Measurements from ENCODE around the gene CACTIN.

DNA sequence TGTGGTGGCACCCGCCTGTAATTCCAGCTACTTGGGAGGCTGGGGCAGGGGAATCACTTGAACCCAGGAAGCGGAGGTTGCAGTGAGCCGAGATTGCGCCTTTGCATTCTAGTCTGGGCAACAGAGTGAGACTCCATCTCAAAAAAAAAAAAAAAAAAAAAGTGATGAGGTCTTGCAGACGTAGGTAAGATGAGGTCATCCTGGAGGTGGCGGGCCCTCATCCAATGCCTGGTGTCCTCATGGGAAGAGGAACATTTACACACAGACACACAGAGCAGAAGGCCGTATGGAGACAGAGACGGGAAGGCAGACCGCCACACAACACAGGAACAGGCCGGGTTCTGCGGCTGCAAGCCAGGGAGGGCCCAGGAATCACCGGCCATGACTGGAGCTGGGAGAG is 4.4 kb downstream of the CACTIN start:
- no peak for TF ChIP-seq POLR2A (IDR thresholded peaks at IDR 0.05; ENCODE audit: control extremely low read depth in 1 of 2, low read depth in 2 of 2, low read length in 2 of 2)
- TF ChIP-seq, protein P1, sequence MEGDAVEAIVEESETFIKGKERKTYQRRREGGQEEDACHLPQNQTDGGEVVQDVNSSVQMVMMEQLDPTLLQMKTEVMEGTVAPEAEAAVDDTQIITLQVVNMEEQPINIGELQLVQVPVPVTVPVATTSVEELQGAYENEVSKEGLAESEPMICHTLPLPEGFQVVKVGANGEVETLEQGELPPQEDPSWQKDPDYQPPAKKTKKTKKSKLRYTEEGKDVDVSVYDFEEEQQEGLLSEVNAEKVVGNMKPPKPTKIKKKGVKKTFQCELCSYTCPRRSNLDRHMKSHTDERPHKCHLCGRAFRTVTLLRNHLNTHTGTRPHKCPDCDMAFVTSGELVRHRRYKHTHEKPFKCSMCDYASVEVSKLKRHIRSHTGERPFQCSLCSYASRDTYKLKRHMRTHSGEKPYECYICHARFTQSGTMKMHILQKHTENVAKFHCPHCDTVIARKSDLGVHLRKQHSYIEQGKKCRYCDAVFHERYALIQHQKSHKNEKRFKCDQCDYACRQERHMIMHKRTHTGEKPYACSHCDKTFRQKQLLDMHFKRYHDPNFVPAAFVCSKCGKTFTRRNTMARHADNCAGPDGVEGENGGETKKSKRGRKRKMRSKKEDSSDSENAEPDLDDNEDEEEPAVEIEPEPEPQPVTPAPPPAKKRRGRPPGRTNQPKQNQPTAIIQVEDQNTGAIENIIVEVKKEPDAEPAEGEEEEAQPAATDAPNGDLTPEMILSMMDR (IDR thresholded peaks at IDR 0.05; ENCODE audit: control extremely low read depth in 1 of 3, insufficient read depth in 1 of 3, low read depth in 1 of 3, low read length in 3 of 3), result no peak
- TF ChIP-seq, protein P2, sequence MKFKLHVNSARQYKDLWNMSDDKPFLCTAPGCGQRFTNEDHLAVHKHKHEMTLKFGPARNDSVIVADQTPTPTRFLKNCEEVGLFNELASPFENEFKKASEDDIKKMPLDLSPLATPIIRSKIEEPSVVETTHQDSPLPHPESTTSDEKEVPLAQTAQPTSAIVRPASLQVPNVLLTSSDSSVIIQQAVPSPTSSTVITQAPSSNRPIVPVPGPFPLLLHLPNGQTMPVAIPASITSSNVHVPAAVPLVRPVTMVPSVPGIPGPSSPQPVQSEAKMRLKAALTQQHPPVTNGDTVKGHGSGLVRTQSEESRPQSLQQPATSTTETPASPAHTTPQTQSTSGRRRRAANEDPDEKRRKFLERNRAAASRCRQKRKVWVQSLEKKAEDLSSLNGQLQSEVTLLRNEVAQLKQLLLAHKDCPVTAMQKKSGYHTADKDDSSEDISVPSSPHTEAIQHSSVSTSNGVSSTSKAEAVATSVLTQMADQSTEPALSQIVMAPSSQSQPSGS (IDR thresholded peaks at IDR 0.05; ENCODE audit: low read length), result no peak
- no peak for TF ChIP-seq EZH2 (IDR thresholded peaks at IDR 0.05; ENCODE audit: low read depth, low read length, severe bottlenecking)
- TF ChIP-seq ZNF274 (IDR thresholded peaks at IDR 0.05; ENCODE audit: borderline replicate concordance, extremely low read depth, low read length), result no peak
- no peak for TF ChIP-seq TAF1 (IDR thresholded peaks at IDR 0.05; ENCODE audit: low read depth, low read length)
- TF ChIP-seq POLR2AphosphoS5 (IDR thresholded peaks at IDR 0.05; ENCODE audit: low read depth, low read length), result no peak
- TF ChIP-seq, protein P3, sequence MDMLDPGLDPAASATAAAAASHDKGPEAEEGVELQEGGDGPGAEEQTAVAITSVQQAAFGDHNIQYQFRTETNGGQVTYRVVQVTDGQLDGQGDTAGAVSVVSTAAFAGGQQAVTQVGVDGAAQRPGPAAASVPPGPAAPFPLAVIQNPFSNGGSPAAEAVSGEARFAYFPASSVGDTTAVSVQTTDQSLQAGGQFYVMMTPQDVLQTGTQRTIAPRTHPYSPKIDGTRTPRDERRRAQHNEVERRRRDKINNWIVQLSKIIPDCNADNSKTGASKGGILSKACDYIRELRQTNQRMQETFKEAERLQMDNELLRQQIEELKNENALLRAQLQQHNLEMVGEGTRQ (IDR thresholded peaks at IDR 0.05; ENCODE audit: low read length), result no peak
- no peak for TF ChIP-seq EP300 (IDR thresholded peaks at IDR 0.05; ENCODE audit: borderline replicate concordance in 1 of 2, low read depth in 2 of 2, low read length in 2 of 2)
- TF ChIP-seq HDAC6 (IDR thresholded peaks at IDR 0.05; ENCODE audit: low read depth, low read length), result no peak
- TF ChIP-seq CBX8 (IDR thresholded peaks at IDR 0.05; ENCODE audit: borderline replicate concordance, low read depth, low read length), result no peak
- no peak for TF ChIP-seq SIX5 (IDR thresholded peaks at IDR 0.05; ENCODE audit: low read depth, low read length)
- no peak for TF ChIP-seq GABPA (IDR thresholded peaks at IDR 0.05; ENCODE audit: borderline replicate concordance, insufficient read depth, low read length)
- no peak for TF ChIP-seq NRF1 (IDR thresholded peaks at IDR 0.05; ENCODE audit: low read depth, low read length)
